HUES64 (cell line): ENCODE measurements around the gene EPHB2.

ENCODE experiments used
- H3K27ac ChIP-seq: 2 replicates; pipeline ENCODE4 v1.7.0; 2013; ENCODE audit warnings: low read depth, low read length, inconsistent platforms
- H3K27me3 ChIP-seq: 2 replicates; pipeline ENCODE4 v1.6.1; 2013; ENCODE audit warnings: mild to moderate bottlenecking, low read length; ENCODE audit not compliant: insufficient read depth
- H3K36me3 ChIP-seq: 2 replicates; pipeline ENCODE4 v1.6.1; 2013; ENCODE audit warnings: mild to moderate bottlenecking, low read length; ENCODE audit not compliant: insufficient read depth
- H3K4me1 ChIP-seq: 2 replicates; pipeline ENCODE4 v1.6.1; 2013; ENCODE audit warnings: mild to moderate bottlenecking, low read length, moderate library complexity; ENCODE audit not compliant: insufficient read depth
- H3K4me3 ChIP-seq: 2 replicates; pipeline ENCODE4 v1.5.1; 2013; ENCODE audit warnings: mild to moderate bottlenecking, low read length, moderate library complexity
- H3K9ac ChIP-seq: 2 replicates; pipeline ENCODE4 v1.6.1; 2013; ENCODE audit warnings: mild to moderate bottlenecking, low read depth, low read length
- H3K9me3 ChIP-seq: 2 replicates; pipeline ENCODE4 v1.6.1; 2013; ENCODE audit warnings: low read depth, low read length; ENCODE audit not compliant: insufficient read depth
- WGBS: fragments of 150-250, 120-280 bp; methylation state at CpG from one replicate; pipeline ENCODE4 v1.1.7; 2013; ENCODE audit warnings: missing lambda C conversion rate; 5-methylcytosine and 5-hydroxymethylcytosine counted together

EPHB2 gene

DNA sequence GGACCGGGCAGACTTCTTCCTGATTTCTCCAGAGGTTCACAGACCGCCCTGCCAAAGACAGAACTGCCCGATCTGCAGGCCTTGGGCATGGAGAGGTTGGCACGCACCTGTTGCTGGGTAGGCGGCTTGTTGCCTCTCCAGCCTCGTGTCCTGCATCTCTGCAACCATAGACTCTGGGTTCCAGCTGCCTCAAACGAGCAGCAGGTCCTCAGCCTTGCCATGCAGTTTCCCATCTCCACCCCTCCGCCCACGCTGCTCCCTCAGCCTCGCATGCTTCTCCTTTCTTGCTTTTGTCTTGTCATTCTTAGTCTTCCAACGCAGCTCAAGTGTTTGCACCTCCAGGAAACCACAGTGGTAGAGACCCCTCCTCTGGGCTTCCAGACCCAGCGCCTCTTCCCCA, 135.8 kb downstream of the EPHB2 start:
- Histone ChIP-seq H3K4me1 (no peaks in the 10 kb centered on the region), H3K27me3 (no peaks in the 10 kb centered on the region), H3K9ac (no peak overlapping the region), H3K4me3 (no peak overlapping the region), H3K9me3 (no peaks in the 10 kb centered on the region), H3K36me3 (no peaks in the 10 kb centered on the region), H3K27ac (no peak overlapping the region)
- WGBS, result 80% methylated on average over 12 of the region's 12 CpGs

DNA sequence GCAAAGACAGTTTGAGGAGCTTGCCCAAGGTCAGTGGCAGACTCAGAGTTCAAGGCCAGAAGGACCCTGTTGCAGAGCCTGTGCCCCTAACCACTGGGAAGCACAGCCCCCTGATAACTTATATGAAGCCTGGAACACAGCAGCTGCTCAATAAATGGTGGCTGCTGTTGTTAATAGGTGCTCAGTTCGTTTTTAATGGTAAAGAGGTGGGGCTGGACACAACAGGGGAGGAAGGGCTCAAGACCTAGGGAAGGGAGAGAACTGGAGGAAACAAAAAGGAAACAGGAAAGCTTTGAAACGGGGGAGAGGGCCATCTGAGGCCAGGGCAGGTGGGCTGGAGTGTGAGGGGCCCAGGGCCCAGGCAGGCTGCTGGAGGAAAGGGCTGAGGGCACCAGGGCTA, 136.6 kb downstream of the EPHB2 start:
- H3K27me3 ChIP-seq, result no peaks in the 10 kb centered on the region
- no peaks in the 10 kb centered on the region for H3K36me3 ChIP-seq
- H3K4me3 ChIP-seq, result no peak overlapping the region
- no peak overlapping the region for H3K9ac ChIP-seq
- no peaks in the 10 kb centered on the region for H3K9me3 ChIP-seq
- 78% methylated on average over 2 of the region's 2 CpGs for WGBS
- no peak overlapping the region for H3K27ac ChIP-seq
- no peaks in the 10 kb centered on the region; the same call in 1 of the 2 replicates for H3K4me1 ChIP-seq

DNA sequence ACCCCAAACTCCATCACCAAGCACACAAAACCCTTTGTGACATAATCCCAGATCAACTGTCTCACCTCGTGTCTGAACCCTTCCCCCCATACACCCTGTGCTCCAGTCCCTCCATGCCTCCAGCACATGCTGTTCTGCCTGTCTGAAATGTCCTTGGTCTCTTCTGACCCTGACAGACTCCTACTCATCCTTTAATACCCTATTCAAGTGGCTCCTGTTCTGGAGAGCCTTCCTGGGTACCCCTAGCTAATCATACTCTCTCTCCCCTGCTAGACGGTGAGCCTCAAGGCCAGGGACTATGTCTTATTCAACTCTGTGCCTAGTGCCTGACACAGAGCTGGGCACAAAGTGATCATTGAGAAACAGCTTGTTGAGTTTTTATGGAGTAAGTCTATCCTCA, 137.1 kb downstream of the EPHB2 start:
- Histone ChIP-seq H3K9ac (no peak overlapping the region), H3K27ac (no peak overlapping the region), H3K27me3 (no peaks in the 10 kb centered on the region), H3K4me3 (no peak overlapping the region), H3K4me1 (no peaks in the 10 kb centered on the region; the same call in 1 of the 2 replicates), H3K36me3 (no peaks in the 10 kb centered on the region), H3K9me3 (no peaks in the 10 kb centered on the region)
- WGBS, result 94% methylated on average over 2 of the region's 2 CpGs

DNA sequence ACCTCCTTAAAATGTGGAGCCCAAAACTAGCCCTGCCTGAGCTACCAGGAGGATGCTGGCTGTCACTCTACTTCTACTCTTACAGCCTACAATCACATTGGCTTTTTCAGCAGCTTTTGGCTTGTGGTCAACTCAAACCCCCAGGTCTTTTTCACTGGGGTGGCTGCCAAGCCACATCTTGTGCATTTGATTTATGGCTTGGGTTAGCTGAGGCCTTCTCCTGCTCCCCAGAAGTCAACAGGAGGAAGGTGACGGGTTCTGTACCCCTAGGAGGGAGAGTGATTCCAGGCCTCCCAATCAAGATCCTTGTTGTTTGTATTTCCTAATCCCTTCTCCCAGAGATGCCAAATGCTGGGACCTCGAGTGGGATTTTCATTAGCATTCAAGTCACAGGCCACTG, 137.8 kb downstream of the EPHB2 start:
- H3K27ac ChIP-seq, result no peak overlapping the region
- WGBS, result 91% methylated on average over 2 of the region's 2 CpGs
- H3K27me3 ChIP-seq, result no peaks in the 10 kb centered on the region
- H3K4me1 ChIP-seq, result no peaks in the 10 kb centered on the region; the same call in 1 of the 2 replicates
- no peaks in the 10 kb centered on the region for H3K36me3 ChIP-seq
- H3K9me3 ChIP-seq, result no peaks in the 10 kb centered on the region
- no peak overlapping the region for H3K4me3 ChIP-seq
- no peak overlapping the region for H3K9ac ChIP-seq

DNA sequence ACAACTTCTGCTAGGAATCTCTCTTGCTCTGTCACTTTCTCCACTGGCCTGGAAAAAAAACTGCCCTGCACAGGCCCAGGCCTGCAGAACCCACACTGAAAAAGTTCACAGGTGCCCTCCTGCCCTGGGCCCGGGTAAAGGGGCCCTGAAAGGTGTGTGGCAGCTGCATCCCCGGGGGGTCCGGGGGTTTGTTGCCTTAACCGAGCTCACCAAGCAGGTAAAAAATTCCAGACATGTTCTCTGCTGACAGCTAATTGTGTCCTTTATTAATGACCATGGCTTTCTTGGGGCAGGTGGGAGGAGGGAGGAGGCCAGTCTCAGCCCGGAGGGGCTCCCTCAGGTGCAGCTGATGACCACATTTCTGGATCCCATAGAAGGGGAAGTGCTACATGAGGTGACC, 139.1 kb downstream of the EPHB2 start:
- H3K4me3 ChIP-seq, result no peak overlapping the region
- H3K9me3 ChIP-seq, result no peaks in the 10 kb centered on the region
- H3K9ac ChIP-seq, result no peak overlapping the region
- H3K27me3 ChIP-seq, result no peaks in the 10 kb centered on the region
- WGBS, result 80% methylated on average over 5 of the region's 5 CpGs
- H3K36me3 ChIP-seq, result no peaks in the 10 kb centered on the region
- no peak overlapping the region for H3K27ac ChIP-seq
- peaks cover under 1% of the 10 kb centered on the region for H3K4me1 ChIP-seq

DNA sequence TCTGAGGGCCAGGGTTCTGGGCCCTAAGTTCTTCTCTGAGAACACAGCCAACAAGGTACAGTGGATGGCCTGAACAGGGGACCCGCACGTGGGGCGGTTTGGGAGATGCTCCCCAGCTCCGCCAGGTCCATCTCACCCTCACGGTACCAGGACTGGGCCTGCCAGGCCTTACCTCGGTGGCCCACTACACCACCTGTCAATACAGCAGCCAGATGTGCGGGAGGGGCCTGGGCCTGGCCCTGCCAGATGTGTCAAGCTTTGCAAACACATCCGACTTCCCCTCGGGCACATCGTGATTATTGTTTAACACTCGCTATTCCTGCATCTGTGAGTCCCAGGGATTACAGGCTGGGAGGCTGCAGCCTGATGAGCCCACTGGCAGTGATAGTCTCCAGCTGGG, 139.6 kb downstream of the EPHB2 start:
- Histone ChIP-seq H3K4me3 (no peak overlapping the region), H3K4me1 (peaks cover 6% of the 10 kb centered on the region), H3K9ac (no peak overlapping the region), H3K27ac (no peak overlapping the region), H3K27me3 (no peaks in the 10 kb centered on the region), H3K36me3 (no peaks in the 10 kb centered on the region), H3K9me3 (no peaks in the 10 kb centered on the region)
- 92% methylated on average over 11 of the region's 11 CpGs for WGBS

DNA sequence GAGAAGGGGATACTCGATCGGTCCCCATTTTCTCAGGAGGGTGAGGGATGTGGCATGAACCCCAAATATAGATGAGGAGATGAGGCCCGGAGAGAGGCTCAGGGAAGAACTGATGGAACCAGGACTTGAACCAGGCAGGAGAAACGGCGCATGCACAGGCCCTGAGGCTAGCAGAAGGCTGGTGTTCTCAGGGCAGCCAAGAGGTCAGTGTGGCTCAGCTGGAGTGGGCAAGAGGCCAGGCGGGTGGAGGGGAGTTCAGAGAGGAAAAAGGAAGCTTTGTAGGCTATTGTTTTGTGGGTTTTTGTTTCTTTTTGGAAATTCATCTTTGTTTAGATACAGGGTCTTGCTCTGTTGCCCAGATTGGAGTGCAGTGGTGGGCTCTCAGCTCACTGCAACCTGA, 140.0 kb downstream of the EPHB2 start:
- H3K27ac ChIP-seq, result no peak overlapping the region
- H3K27me3 ChIP-seq, result no peaks in the 10 kb centered on the region
- H3K4me1 ChIP-seq, result peaks cover 8% of the 10 kb centered on the region
- no peaks in the 10 kb centered on the region for H3K9me3 ChIP-seq
- H3K36me3 ChIP-seq, result no peaks in the 10 kb centered on the region
- 83% methylated on average over 6 of the region's 6 CpGs for WGBS
- H3K4me3 ChIP-seq, result no peak overlapping the region
- no peak overlapping the region for H3K9ac ChIP-seq

DNA sequence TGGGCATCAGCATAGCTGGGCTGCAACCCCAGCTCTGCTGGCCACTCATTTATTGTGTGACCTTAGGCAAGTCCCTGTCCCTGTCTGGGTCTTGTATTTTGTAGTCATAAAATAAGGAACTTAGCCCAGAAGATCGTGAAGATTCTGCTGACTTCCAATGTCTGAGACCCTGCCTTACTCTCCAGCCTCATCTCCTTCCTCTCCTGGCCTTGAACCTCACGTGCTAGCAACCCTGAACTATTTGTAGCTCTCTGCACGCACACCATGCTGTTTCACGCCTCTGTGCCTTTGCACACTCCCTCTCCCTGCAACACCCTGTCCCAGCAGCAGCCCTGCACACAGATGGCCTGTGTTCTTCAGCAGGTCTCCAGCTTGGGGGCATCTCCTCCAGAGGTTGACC, 140.9 kb downstream of the EPHB2 start:
- WGBS, result 88% methylated on average over 4 of the region's 4 CpGs

DNA sequence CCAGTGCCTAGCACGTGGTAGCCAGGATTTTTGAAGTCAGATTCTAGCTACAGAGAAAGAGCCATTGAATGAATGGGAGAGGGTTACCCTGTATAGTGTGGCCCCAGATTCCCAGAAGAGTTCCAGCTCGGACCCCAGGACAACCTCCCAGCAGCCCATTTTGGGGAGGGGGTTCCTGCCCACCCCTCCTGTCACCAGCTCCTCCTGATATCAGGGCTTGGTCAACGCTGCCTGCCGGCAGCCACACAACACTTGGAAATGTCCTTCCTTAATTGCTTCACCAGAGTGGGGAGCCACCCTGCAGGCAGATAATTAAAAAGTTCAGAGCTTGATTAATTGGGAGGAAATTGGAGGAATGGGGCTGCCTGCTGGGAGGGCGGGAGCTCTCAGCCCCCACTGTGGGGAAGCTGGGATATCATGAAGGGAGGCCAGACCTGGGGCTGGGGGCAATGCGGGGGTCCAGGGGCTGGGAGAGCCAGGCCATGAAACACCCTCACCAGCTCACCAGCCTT, 141.6 kb downstream of the EPHB2 start:
- H3K27me3 ChIP-seq, result no peaks in the 10 kb centered on the region
- no peaks in the 10 kb centered on the region for H3K36me3 ChIP-seq
- 69% methylated on average over 6 of the region's 6 CpGs for WGBS
- H3K4me3 ChIP-seq, result no peak overlapping the region
- no peak overlapping the region for H3K27ac ChIP-seq
- no peaks in the 10 kb centered on the region for H3K9me3 ChIP-seq
- no peak overlapping the region for H3K9ac ChIP-seq
- H3K4me1 ChIP-seq, result peaks cover 8% of the 10 kb centered on the region

More for the DNA sequence above, 140.9 kb downstream of the EPHB2 start:
- no peaks in the 10 kb centered on the region for H3K27me3 ChIP-seq
- H3K27ac ChIP-seq, result no peak overlapping the region
- no peaks in the 10 kb centered on the region for H3K9me3 ChIP-seq
- H3K4me3 ChIP-seq, result no peak overlapping the region
- H3K36me3 ChIP-seq, result no peaks in the 10 kb centered on the region
- peaks cover 8% of the 10 kb centered on the region for H3K4me1 ChIP-seq
- no peak overlapping the region for H3K9ac ChIP-seq

DNA sequence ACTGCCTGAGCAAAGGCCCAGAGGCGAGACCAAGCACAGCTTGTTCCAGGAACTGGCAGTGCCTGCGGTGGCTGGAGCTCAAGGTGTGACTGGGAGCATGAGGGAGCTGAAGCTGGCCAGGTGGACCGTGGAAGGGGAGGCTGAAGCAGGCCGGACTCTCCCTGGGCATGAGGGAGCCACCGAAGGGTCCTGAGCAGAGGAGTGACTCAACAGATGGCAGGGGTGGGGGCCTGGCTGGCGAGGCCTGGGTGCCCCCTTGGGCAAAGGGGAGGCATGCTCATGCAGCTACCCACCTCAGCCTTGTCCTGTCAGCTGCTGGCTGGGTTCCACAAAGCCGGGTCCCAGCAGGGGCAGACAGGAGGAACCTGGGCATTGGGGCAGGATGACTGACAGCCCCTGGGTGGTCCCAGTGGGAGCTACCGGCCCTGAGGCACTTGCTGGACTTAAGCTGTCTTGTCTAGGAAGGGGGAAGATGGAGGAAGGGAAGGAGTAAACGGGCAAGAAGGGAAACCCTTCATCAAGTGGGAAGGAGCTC, 143.1 kb downstream of the EPHB2 start:
- H3K27me3 ChIP-seq, result no peaks in the 10 kb centered on the region
- peaks cover 8% of the 10 kb centered on the region for H3K4me1 ChIP-seq
- no peak overlapping the region for H3K9ac ChIP-seq
- H3K4me3 ChIP-seq, result no peak overlapping the region
- no peaks in the 10 kb centered on the region for H3K36me3 ChIP-seq
- H3K9me3 ChIP-seq, result no peaks in the 10 kb centered on the region
- H3K27ac ChIP-seq, result no peak overlapping the region
- 84% methylated on average over 9 of the region's 9 CpGs for WGBS

DNA sequence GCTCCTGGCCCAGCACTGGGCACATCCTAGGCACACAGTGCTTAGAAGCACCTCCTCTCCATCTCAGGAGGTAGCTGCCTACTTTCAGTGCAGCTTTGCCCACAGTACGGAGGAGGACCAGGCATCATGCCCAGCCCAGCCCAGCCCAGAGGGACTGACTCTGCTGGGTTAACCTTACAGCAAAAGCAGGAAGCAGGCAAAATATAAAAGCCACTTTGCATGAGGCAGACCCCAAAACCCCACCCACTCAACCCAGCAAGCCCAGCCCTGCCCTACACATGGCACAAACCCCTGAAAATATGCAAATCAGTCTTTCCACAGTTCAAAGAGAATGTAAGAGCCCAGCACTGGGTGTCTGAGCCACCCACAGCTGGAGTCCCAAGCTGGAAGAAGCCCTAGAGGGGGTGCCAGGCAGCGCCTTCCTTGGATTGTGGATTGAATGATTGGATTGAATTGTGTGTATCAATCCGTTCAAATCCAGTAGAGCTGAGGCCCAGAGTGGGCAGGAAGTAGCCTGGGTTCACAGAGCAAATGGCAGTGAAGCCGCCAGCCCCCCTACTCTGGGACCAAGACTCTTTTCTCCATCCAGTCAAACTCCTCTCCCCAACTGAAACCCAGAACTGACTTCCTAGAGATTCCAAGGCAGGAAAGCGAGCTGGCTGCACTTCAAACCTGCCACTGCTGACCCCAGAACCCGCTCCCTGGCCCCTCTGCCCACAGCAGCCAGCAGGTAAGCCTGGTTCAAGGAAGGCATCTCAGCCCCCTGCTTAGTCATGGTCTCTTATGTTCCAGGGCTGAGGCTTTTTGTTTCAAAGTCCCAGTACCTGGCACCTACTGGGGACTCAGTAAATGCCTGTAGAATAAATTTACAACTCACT, 144.3 kb downstream of the EPHB2 start:
- H3K4me3 ChIP-seq, result no peak overlapping the region
- no peaks in the 10 kb centered on the region for H3K27me3 ChIP-seq
- peaks cover 8% of the 10 kb centered on the region for H3K4me1 ChIP-seq
- no peak overlapping the region for H3K27ac ChIP-seq
- no peak overlapping the region for H3K9ac ChIP-seq
- H3K9me3 ChIP-seq, result no peaks in the 10 kb centered on the region
- no peaks in the 10 kb centered on the region for H3K36me3 ChIP-seq
- WGBS, result 71% methylated on average over 6 of the region's 6 CpGs
